WTC11 (cell line): ENCODE data around the gene ARHGAP10. TPM values are rescaled to one million over a fixed set of nuclear protein-coding genes. Genes with fewer than 3 reads are reported as not detected.

Source experiments
- ATAC-seq: fragments of 200-7000 bp; cut with Tn5 transposase; 2 replicates; pipeline ENCODE4 v1.10.0; 2021; ENCODE audit warnings: mild to moderate bottlenecking, moderate library complexity
- CTCF ChIA-PET: fragments of 300-600 bp; sonication (Branson Sonifier 250); formaldehyde crosslinking; loops from one replicate; lab custom pipeline; 2021; ENCODE audit warnings: antibody characterized with exemption; lab: Charles Lee
- POLR2A ChIA-PET: fragments of 350-600 bp; sonication (Branson Sonifier 250); formaldehyde crosslinking; loops from one replicate; lab custom pipeline; 2021; ENCODE audit warnings: antibody characterized with exemption; lab: Charles Lee
- DNase-seq: peaks from one replicate; pipeline ENCODE4 v3.0.0; 2021; ENCODE audit warnings: low spot score
- H3K27ac Mint-ChIP-seq: 2 replicates; pipeline ENCODE4 v1.8.0; 2021; ENCODE audit warnings: mixed read lengths
- H3K27me3 Mint-ChIP-seq: 2 replicates; pipeline ENCODE4 v1.8.0; 2021; ENCODE audit warnings: low read depth, mild to moderate bottlenecking, moderate library complexity, mixed read lengths
- H3K36me3 Mint-ChIP-seq: 2 replicates; pipeline ENCODE4 v1.8.0; 2021; ENCODE audit warnings: mixed read lengths
- H3K4me1 Mint-ChIP-seq: 2 replicates; pipeline ENCODE4 v1.8.0; 2022; ENCODE audit warnings: mixed read lengths
- H3K4me3 Mint-ChIP-seq: 2 replicates; pipeline ENCODE4 v1.8.0; 2021; ENCODE audit warnings: mild to moderate bottlenecking, moderate library complexity, mixed read lengths
- H3K9me3 Mint-ChIP-seq: 2 replicates; pipeline ENCODE4 v1.8.0; 2021; ENCODE audit warnings: mixed read lengths
- CBFB ChIP-seq: sonication (generic); formaldehyde crosslinking; IDR thresholded peaks from 2 replicates; pipeline ENCODE4 v1.8.1; 2022; ENCODE audit warnings: mild to moderate bottlenecking, low read depth, missing genetic modification reagents
- NFYB ChIP-seq: sonication (generic); formaldehyde crosslinking; conservative IDR thresholded peaks from 2 replicates; pipeline ENCODE4 v1.8.0; 2022; ENCODE audit warnings: low read depth, missing genetic modification reagents
- SMAD4 ChIP-seq: sonication (generic); formaldehyde crosslinking; IDR thresholded peaks from 2 replicates; pipeline ENCODE4 v1.8.0; 2022; ENCODE audit warnings: mild to moderate bottlenecking, missing genetic modification reagents
- TP53 ChIP-seq: sonication (generic); formaldehyde crosslinking; IDR thresholded peaks from 2 replicates; pipeline ENCODE4 v1.8.1; 2023; ENCODE audit warnings: mild to moderate bottlenecking, missing genetic modification reagents
- ZBTB21 ChIP-seq: sonication (generic); formaldehyde crosslinking; IDR thresholded peaks from 2 replicates; pipeline ENCODE4 v1.8.1; 2023; ENCODE audit warnings: mild to moderate bottlenecking, missing genetic modification reagents, borderline replicate concordance
- ZNF232 ChIP-seq: sonication (generic); formaldehyde crosslinking; IDR thresholded peaks from 2 replicates; pipeline ENCODE4 v1.8.0; 2022; ENCODE audit warnings: mild to moderate bottlenecking, missing genetic modification reagents
- total RNA-seq: library from RNA; stranded (reverse); gene quantifications from 3 replicates; pipeline ENCODE4 v1.2.3, GENCODE V29; 2021
- TF ChIP-seq, protein P1 (sequence below): sonication (generic); formaldehyde crosslinking; IDR thresholded peaks from 2 replicates; pipeline ENCODE4 v1.8.1; 2022; ENCODE audit warnings: low read depth, missing genetic modification reagents, borderline replicate concordance
- TF ChIP-seq, protein P2 (sequence below): fragments of 250-450 bp; sonication (Bioruptor Pico); IDR thresholded peaks from 2 replicates; pipeline ENCODE4 v1.9.0; 2021; ENCODE audit warnings: moderate library complexity, mild to moderate bottlenecking, inconsistent platforms, borderline replicate concordance
- TF ChIP-seq, protein P3 (sequence below): sonication (generic); formaldehyde crosslinking; IDR thresholded peaks from 2 replicates; pipeline ENCODE4 v1.8.0; 2022; ENCODE audit warnings: mild to moderate bottlenecking, missing genetic modification reagents
- TF ChIP-seq, protein P4 (sequence below): fragments of 250-450 bp; sonication (Bioruptor Pico); IDR thresholded peaks from 2 replicates; pipeline ENCODE4 v1.9.0; 2021; ENCODE audit warnings: mild to moderate bottlenecking, borderline replicate concordance
- TF ChIP-seq, protein P5 (sequence below): sonication (generic); formaldehyde crosslinking; IDR thresholded peaks from 2 replicates; pipeline ENCODE4 v1.8.1; 2022; ENCODE audit warnings: missing genetic modification reagents, borderline replicate concordance
- TF ChIP-seq, protein P6 (sequence below): sonication (generic); formaldehyde crosslinking; IDR thresholded peaks from 2 replicates; pipeline ENCODE4 v1.8.1; 2023; ENCODE audit warnings: mild to moderate bottlenecking, missing genetic modification reagents, moderate library complexity
- TF ChIP-seq, protein P7 (sequence below): sonication (generic); formaldehyde crosslinking; IDR thresholded peaks from 2 replicates; pipeline ENCODE4 v1.8.0; 2023; ENCODE audit warnings: missing genetic modification reagents
- TF ChIP-seq, protein P8 (sequence below): fragments of 200-600 bp; IDR thresholded peaks from 2 replicates; pipeline ENCODE4 v1.8.0; 2022; ENCODE audit warnings: antibody characterized with exemption

The ARHGAP10 gene
- total RNA-seq, 1 experiment from 2014 or later, result 9.6 TPM

DNA sequence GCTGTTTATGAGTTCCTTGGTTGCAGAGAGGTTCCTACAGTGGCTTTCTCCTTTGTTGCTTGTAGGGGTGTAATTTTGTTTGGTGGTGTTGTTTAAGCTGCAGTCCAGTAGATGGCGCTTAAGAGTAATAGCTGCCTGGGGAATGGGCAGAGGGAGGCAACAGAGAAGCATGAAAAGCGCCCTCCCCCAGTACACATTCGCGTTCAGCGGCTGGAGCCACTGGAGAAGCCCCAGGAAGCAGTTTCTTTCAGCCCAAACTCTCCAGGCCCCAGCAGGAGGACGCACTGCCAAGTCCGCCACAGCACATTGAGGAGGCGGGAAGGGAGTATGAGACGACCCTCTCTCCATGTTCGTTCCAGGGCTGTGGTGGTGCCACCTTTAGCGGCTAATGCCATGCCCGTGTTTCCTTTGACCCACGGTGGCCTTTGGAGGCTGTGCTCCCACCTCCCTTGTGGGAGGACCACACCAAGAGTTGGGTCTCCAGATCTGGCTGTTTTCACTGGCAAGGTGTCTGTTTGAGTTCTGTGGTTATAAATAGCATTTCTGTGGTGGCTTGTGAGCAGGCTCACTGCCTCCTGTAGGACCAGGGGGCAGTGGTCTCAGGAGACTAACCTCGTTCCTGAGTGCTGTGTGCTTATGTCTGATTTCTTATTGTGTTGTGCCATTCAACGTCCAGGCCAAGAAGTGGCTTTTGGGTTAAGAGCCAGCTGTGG is 252.3 kb downstream of the ARHGAP10 start:
- H3K36me3 Mint-ChIP-seq, result no peaks in the 10 kb centered on the region

More for the DNA sequence above, 252.3 kb downstream of the ARHGAP10 start:
- TF ChIP-seq, protein P1, sequence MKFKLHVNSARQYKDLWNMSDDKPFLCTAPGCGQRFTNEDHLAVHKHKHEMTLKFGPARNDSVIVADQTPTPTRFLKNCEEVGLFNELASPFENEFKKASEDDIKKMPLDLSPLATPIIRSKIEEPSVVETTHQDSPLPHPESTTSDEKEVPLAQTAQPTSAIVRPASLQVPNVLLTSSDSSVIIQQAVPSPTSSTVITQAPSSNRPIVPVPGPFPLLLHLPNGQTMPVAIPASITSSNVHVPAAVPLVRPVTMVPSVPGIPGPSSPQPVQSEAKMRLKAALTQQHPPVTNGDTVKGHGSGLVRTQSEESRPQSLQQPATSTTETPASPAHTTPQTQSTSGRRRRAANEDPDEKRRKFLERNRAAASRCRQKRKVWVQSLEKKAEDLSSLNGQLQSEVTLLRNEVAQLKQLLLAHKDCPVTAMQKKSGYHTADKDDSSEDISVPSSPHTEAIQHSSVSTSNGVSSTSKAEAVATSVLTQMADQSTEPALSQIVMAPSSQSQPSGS, result no peak
- TF ChIP-seq SMAD4 (CRISPR knock-in tag), result no peak
- no peak for TF ChIP-seq NFYB (CRISPR knock-in tag)
- TF ChIP-seq, protein P2, sequence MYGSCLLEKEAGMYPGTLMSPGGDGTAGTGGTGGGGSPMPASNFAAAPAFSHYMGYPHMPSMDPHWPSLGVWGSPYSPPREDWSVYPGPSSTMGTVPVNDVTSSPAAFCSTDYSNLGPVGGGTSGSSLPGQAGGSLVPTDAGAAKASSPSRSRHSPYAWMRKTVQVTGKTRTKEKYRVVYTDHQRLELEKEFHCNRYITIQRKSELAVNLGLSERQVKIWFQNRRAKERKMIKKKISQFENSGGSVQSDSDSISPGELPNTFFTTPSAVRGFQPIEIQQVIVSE, result no peak
- TF ChIP-seq, protein P3, sequence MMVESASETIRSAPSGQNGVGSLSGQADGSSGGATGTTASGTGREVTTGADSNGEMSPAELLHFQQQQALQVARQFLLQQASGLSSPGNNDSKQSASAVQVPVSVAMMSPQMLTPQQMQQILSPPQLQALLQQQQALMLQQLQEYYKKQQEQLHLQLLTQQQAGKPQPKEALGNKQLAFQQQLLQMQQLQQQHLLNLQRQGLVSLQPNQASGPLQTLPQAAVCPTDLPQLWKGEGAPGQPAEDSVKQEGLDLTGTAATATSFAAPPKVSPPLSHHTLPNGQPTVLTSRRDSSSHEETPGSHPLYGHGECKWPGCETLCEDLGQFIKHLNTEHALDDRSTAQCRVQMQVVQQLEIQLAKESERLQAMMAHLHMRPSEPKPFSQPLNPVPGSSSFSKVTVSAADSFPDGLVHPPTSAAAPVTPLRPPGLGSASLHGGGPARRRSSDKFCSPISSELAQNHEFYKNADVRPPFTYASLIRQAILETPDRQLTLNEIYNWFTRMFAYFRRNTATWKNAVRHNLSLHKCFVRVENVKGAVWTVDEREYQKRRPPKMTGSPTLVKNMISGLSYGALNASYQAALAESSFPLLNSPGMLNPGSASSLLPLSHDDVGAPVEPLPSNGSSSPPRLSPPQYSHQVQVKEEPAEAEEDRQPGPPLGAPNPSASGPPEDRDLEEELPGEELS (CRISPR knock-in tag), result no peak
- TF ChIP-seq ZBTB21 (CRISPR knock-in tag), result no peak
- TF ChIP-seq, protein P4, sequence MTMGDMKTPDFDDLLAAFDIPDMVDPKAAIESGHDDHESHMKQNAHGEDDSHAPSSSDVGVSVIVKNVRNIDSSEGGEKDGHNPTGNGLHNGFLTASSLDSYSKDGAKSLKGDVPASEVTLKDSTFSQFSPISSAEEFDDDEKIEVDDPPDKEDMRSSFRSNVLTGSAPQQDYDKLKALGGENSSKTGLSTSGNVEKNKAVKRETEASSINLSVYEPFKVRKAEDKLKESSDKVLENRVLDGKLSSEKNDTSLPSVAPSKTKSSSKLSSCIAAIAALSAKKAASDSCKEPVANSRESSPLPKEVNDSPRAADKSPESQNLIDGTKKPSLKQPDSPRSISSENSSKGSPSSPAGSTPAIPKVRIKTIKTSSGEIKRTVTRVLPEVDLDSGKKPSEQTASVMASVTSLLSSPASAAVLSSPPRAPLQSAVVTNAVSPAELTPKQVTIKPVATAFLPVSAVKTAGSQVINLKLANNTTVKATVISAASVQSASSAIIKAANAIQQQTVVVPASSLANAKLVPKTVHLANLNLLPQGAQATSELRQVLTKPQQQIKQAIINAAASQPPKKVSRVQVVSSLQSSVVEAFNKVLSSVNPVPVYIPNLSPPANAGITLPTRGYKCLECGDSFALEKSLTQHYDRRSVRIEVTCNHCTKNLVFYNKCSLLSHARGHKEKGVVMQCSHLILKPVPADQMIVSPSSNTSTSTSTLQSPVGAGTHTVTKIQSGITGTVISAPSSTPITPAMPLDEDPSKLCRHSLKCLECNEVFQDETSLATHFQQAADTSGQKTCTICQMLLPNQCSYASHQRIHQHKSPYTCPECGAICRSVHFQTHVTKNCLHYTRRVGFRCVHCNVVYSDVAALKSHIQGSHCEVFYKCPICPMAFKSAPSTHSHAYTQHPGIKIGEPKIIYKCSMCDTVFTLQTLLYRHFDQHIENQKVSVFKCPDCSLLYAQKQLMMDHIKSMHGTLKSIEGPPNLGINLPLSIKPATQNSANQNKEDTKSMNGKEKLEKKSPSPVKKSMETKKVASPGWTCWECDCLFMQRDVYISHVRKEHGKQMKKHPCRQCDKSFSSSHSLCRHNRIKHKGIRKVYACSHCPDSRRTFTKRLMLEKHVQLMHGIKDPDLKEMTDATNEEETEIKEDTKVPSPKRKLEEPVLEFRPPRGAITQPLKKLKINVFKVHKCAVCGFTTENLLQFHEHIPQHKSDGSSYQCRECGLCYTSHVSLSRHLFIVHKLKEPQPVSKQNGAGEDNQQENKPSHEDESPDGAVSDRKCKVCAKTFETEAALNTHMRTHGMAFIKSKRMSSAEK (CRISPR knock-in tag), result no peak
- TF ChIP-seq ZNF232 (CRISPR knock-in tag), result no peak
- TF ChIP-seq, protein P5, sequence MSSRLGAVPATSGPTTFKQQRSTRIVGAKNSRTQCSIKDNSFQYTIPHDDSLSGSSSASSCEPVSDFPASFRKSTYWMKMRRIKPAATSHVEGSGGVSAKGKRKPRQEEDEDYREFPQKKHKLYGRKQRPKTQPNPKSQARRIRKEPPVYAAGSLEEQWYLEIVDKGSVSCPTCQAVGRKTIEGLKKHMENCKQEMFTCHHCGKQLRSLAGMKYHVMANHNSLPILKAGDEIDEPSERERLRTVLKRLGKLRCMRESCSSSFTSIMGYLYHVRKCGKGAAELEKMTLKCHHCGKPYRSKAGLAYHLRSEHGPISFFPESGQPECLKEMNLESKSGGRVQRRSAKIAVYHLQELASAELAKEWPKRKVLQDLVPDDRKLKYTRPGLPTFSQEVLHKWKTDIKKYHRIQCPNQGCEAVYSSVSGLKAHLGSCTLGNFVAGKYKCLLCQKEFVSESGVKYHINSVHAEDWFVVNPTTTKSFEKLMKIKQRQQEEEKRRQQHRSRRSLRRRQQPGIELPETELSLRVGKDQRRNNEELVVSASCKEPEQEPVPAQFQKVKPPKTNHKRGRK (CRISPR knock-in tag), result no peak
- TF ChIP-seq, protein P6, sequence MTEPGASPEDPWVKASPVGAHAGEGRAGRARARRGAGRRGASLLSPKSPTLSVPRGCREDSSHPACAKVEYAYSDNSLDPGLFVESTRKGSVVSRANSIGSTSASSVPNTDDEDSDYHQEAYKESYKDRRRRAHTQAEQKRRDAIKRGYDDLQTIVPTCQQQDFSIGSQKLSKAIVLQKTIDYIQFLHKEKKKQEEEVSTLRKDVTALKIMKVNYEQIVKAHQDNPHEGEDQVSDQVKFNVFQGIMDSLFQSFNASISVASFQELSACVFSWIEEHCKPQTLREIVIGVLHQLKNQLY (CRISPR knock-in tag), result no peak
- no peak for TF ChIP-seq TP53 (CRISPR knock-in tag)
- TF ChIP-seq CBFB (CRISPR knock-in tag), result 0 out of 2 replicates have a peak, but pooled peaks have one; percentile 54
- TF ChIP-seq, protein P7, sequence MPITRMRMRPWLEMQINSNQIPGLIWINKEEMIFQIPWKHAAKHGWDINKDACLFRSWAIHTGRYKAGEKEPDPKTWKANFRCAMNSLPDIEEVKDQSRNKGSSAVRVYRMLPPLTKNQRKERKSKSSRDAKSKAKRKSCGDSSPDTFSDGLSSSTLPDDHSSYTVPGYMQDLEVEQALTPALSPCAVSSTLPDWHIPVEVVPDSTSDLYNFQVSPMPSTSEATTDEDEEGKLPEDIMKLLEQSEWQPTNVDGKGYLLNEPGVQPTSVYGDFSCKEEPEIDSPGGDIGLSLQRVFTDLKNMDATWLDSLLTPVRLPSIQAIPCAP (CRISPR knock-in tag), result no peak
- TF ChIP-seq, protein P8, sequence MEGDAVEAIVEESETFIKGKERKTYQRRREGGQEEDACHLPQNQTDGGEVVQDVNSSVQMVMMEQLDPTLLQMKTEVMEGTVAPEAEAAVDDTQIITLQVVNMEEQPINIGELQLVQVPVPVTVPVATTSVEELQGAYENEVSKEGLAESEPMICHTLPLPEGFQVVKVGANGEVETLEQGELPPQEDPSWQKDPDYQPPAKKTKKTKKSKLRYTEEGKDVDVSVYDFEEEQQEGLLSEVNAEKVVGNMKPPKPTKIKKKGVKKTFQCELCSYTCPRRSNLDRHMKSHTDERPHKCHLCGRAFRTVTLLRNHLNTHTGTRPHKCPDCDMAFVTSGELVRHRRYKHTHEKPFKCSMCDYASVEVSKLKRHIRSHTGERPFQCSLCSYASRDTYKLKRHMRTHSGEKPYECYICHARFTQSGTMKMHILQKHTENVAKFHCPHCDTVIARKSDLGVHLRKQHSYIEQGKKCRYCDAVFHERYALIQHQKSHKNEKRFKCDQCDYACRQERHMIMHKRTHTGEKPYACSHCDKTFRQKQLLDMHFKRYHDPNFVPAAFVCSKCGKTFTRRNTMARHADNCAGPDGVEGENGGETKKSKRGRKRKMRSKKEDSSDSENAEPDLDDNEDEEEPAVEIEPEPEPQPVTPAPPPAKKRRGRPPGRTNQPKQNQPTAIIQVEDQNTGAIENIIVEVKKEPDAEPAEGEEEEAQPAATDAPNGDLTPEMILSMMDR, result peak; percentile 75
- no peaks in the 10 kb centered on the region for H3K27me3 Mint-ChIP-seq
- peaks cover 39% of the 10 kb centered on the region for H3K4me1 Mint-ChIP-seq
- POLR2A ChIA-PET, result no interaction called here
- ATAC-seq, result peak; percentile 95
- CTCF ChIA-PET, result interaction anchor here (0.6 to 2.2 kb wide), 6 partner anchors 9 to 223 kb away, joined by 3 to 8 read pairs (median 3); no protein-coding TSS in a partner anchor
- no peak overlapping the region for H3K4me3 Mint-ChIP-seq
- no peaks in the 10 kb centered on the region for H3K9me3 Mint-ChIP-seq
- no peak overlapping the region; the same call in 1 of the 2 replicates for H3K27ac Mint-ChIP-seq
- DNase-seq, result peak; percentile 67
